OCI-LY3 (cell line): ENCODE results near the gene HBS1L.

Experiments
- H2AFZ ChIP-seq: fragments of 200-600, 300-600 bp; shearing (Covaris generic); 2 replicates; pipeline ENCODE4 v1.6.0; 2014; ENCODE audit warnings: antibody characterized with exemption, low read depth, low read length
- H3K27ac ChIP-seq: fragments of 200-600, 300-600 bp; sonication (generic); 2 replicates; pipeline ENCODE4 v1.5.1; 2014; ENCODE audit warnings: mild to moderate bottlenecking, low read length, moderate library complexity, mixed read lengths
- H3K27me3 ChIP-seq: fragments of 200-600, 300-600 bp; sonication (generic); 2 replicates; pipeline ENCODE4 v1.6.1; 2014; ENCODE audit warnings: low read depth, low read length, mixed read lengths
- H3K36me3 ChIP-seq: fragments of 200-600, 300-600 bp; sonication (generic); replicated peaks from 2 replicates; pipeline ENCODE3; 2014; ENCODE audit warnings: low read depth, low read length, mixed read lengths
- H3K4me1 ChIP-seq: fragments of 300-600, 200-600 bp; sonication (generic); 2 replicates; pipeline ENCODE4 v1.6.1; 2014; ENCODE audit warnings: low read length, mixed read lengths
- H3K4me2 ChIP-seq: fragments of 200-600, 300-600 bp; sonication (generic); 2 replicates; pipeline ENCODE4 v1.6.1; 2014; ENCODE audit warnings: low read length, mixed read lengths
- H3K4me3 ChIP-seq: fragments of 300-600, 200-600 bp; sonication (generic); 2 replicates; pipeline ENCODE4 v1.5.1; 2014; ENCODE audit warnings: antibody characterized with exemption, mild to moderate bottlenecking, low read length, moderate library complexity
- H3K79me2 ChIP-seq: fragments of 300-600, 200-600 bp; shearing (Covaris generic); 2 replicates; pipeline ENCODE4 v1.6.1; 2014; ENCODE audit warnings: mild to moderate bottlenecking, low read length, mixed read lengths
- H3K9ac ChIP-seq: fragments of 300-600, 200-600 bp; shearing (Covaris generic); 2 replicates; pipeline ENCODE4 v1.6.0; 2014; ENCODE audit warnings: mild to moderate bottlenecking, low read length, moderate library complexity
- H3K9me3 ChIP-seq: fragments of 200-600, 300-600 bp; shearing (Covaris generic); 2 replicates; pipeline ENCODE4 v1.6.1; 2014; ENCODE audit warnings: low read length, mixed read lengths; ENCODE audit not compliant: insufficient read depth
- H4K20me1 ChIP-seq: fragments of 200-600, 300-600 bp; sonication (generic); 2 replicates; pipeline ENCODE4 v1.6.1; 2016; ENCODE audit warnings: low read length, mixed read lengths; ENCODE audit not compliant: insufficient read depth
- EZH2phosphoT487 ChIP-seq: fragments of 200-600 bp; shearing (Covaris generic); IDR thresholded peaks from 2 replicates; pipeline ENCODE4 v1.6.1; 2018; ENCODE audit warnings: antibody characterized with exemption, mixed run types, low read depth
- TF ChIP-seq, protein P1 (sequence below): fragments of 200-600, 300-600 bp; sonication (generic); IDR thresholded peaks from 2 replicates; pipeline ENCODE4 v1.5.1; 2014; ENCODE audit warnings: antibody characterized with exemption, low read length, low read depth

Gene HBS1L

DNA sequence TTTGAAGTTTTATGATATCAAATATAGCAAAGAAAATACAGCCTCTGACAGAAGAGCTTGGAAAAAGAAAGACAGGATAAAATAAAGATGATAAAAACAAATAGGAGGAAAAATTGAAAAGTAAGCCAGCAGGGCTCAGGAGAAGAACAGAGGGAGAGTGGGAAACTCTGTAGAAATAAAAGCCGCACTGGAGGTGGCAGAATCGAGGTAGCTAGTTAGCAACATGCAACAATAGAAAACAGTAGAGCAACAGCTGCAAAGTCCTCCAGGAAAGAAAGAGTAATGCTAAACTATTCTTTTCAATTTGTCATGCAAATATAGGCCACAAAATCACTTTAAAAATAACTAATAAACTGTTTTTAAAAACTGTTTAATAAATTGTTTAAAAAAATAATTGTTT, 28.8 kb downstream of the HBS1L start:
- TF ChIP-seq, protein P1, sequence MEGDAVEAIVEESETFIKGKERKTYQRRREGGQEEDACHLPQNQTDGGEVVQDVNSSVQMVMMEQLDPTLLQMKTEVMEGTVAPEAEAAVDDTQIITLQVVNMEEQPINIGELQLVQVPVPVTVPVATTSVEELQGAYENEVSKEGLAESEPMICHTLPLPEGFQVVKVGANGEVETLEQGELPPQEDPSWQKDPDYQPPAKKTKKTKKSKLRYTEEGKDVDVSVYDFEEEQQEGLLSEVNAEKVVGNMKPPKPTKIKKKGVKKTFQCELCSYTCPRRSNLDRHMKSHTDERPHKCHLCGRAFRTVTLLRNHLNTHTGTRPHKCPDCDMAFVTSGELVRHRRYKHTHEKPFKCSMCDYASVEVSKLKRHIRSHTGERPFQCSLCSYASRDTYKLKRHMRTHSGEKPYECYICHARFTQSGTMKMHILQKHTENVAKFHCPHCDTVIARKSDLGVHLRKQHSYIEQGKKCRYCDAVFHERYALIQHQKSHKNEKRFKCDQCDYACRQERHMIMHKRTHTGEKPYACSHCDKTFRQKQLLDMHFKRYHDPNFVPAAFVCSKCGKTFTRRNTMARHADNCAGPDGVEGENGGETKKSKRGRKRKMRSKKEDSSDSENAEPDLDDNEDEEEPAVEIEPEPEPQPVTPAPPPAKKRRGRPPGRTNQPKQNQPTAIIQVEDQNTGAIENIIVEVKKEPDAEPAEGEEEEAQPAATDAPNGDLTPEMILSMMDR, result no peak
- no peak for TF ChIP-seq EZH2phosphoT487
- Histone ChIP-seq H3K9me3 (no peaks in the 10 kb centered on the region), H3K27me3 (no peaks in the 10 kb centered on the region), H3K9ac (no peak overlapping the region), H3K27ac (no peak overlapping the region), H3K4me2 (no peak overlapping the region), H3K4me3 (no peak overlapping the region), H2AFZ (no peak overlapping the region), H3K4me1 (peaks cover 57% of the 10 kb centered on the region), H3K36me3 (no peaks in the 10 kb centered on the region), H3K79me2 (peaks cover 59% of the 10 kb centered on the region), H4K20me1 (no peaks in the 10 kb centered on the region)

DNA sequence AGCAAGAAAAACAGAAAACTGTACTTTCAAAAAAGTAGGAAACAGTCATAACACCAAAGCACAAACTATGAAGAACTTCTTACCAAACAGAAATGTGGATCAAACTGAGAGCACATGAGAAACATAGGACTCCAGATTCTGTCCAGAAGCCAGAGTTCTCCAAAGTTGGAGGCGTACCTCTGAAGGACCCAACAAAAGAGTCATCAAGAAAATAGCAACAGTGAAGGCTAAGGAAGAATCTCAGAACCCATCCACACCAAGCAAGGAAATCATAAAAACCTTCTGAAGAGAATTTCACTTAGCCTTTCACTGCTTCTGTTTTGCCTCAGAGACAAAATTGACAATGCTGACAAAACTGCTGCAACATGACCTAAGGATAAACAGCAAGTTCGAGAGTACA, 29.4 kb downstream of the HBS1L start:
- Histone ChIP-seq H3K4me3 (no peak overlapping the region), H3K9ac (no peak overlapping the region), H3K27me3 (no peaks in the 10 kb centered on the region), H3K36me3 (no peaks in the 10 kb centered on the region), H3K9me3 (no peaks in the 10 kb centered on the region), H3K4me1 (peaks cover 58% of the 10 kb centered on the region), H3K27ac (no peak overlapping the region), H4K20me1 (no peaks in the 10 kb centered on the region), H3K4me2 (no peak overlapping the region), H2AFZ (no peak overlapping the region), H3K79me2 (peaks cover 63% of the 10 kb centered on the region)
- no peak for TF ChIP-seq EZH2phosphoT487
- TF ChIP-seq, protein P1, result no peak

DNA sequence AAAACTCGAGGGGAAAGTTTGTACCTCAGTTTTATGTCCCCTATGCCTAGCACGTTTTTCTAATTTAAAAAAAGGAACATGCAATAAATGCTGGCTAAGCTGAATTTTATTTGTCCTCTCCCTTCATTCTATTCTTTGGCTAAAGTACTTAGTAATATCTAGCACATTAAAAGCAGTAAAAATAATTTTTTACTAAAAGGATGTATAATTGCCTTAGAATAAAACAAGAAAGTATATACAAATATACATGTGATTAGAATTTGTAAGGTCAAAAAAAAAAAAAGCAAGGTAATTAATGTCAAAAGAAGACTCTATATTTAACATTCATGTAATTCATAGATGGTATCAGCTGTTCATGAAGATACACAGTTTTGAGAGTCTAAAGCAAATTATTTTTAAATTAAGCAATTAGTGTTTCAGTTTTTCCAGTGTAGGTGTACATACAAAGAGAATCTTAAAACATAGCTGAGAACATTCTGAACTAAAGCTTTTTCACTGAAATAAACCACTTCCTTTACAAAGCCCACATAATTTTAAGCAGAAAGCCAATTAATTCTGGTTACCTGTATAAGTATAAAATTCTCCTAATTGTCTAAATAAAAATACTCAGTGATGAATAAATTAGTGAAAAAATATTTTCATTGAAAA, 32.4 kb downstream of the HBS1L start:
- TF ChIP-seq EZH2phosphoT487, result no peak
- TF ChIP-seq, protein P1, result no peak
- no peaks in the 10 kb centered on the region for H3K36me3 ChIP-seq
- no peaks in the 10 kb centered on the region for H3K27me3 ChIP-seq
- H2AFZ ChIP-seq, result no peak overlapping the region
- peak overlapping the region; percentile 82 for H3K27ac ChIP-seq
- no peaks in the 10 kb centered on the region for H4K20me1 ChIP-seq
- peak overlapping the region; percentile 69 for H3K4me3 ChIP-seq
- H3K9ac ChIP-seq, result peak overlapping the region; percentile 52
- H3K4me1 ChIP-seq, result peaks cover 40% of the 10 kb centered on the region
- H3K79me2 ChIP-seq, result peaks cover 51% of the 10 kb centered on the region
- peak overlapping the region; percentile 86 for H3K4me2 ChIP-seq
- H3K9me3 ChIP-seq, result no peaks in the 10 kb centered on the region

DNA sequence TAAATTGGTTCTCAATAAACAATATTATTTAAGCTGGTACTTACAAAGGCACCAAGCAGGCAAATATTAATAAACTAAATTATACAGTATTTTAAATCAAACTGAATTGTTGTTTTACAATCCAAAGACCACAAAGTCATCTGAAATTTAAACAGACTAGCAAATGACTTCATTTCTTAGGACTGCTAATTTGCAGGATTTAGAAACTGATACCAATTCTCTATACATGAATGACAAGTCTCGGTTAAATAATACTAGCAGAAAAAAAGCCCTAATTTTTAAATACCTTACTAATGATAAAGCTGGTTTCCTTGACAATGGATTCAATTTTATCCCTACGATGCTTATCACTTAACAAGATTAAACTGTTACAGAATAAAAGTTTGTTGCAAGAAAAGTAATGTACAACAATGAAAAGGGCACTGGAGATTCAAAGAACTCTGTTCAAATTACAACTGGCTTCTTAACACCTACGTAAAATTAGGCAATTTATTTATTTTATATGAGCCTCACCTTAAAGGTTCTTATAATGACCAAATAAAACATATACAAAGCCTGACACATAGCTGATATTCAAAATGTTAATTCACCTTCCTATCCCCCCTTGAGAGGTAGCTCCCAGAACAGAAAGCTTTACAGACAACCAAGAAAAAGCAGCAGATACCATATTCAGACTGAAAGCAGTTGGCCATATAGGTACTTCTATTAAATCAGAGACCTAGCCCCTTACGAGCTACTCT, 33.1 kb downstream of the HBS1L start:
- peak overlapping the region; percentile 69 for H3K4me3 ChIP-seq
- no peaks in the 10 kb centered on the region for H3K27me3 ChIP-seq
- TF ChIP-seq EZH2phosphoT487, result no peak
- TF ChIP-seq, protein P1, result no peak
- no peaks in the 10 kb centered on the region for H3K9me3 ChIP-seq
- H4K20me1 ChIP-seq, result no peaks in the 10 kb centered on the region
- peak overlapping the region; percentile 52 for H3K9ac ChIP-seq
- H3K27ac ChIP-seq, result peak overlapping the region; percentile 82
- no peak overlapping the region for H2AFZ ChIP-seq
- peaks cover 39% of the 10 kb centered on the region for H3K4me1 ChIP-seq
- no peaks in the 10 kb centered on the region for H3K36me3 ChIP-seq
- H3K4me2 ChIP-seq, result peak overlapping the region; percentile 86
- peaks cover 44% of the 10 kb centered on the region for H3K79me2 ChIP-seq
